ENCODE data around the gene IRX4.

The IRX4 gene

GRCh38 chr5:1913578-1913977, 30.9 kb upstream of the IRX4 start:
- DNase-seq (ENCODE audit: low read depth), result no peak

DNA sequence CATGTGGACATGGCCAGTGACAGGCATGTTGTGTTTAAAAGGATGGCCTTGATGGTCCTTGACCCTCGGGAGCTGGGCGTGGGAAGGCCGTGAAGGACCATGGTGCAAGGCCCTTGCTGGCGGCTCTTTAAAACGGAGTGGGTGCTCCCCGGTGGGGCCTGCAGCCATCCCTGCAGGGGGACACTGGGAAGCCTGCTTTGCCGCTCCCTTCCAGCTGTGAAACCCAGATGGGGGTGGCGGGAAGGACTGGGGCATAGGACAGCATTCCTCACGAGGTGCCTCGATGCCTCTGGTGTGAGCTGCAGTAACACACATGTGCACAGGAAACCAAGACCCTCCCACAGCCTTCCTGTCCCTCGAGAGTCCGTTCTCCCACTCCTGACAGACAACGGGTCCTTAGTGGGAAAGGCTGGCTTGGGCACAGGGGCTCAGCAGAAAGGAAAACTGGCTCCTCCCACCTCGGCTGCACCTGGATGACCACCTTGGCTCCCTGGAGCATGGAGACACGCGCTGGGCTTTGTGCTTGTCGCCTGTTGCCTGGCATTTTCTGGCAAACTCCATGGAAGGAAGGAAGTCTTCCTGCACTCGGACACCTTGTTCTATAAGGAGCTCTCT, 30.3 kb upstream of the IRX4 start:
- no peak for DNase-seq (ENCODE audit: low read depth)

GRCh38 chr5:1911773-1912235, 29.1 kb upstream of the IRX4 start:
- DNase-seq (ENCODE audit: low read depth), result no peak

GRCh38 chr5:1910861-1911772, 28.4 kb upstream of the IRX4 start:
- no peak for DNase-seq (ENCODE audit: low read depth)

DNA sequence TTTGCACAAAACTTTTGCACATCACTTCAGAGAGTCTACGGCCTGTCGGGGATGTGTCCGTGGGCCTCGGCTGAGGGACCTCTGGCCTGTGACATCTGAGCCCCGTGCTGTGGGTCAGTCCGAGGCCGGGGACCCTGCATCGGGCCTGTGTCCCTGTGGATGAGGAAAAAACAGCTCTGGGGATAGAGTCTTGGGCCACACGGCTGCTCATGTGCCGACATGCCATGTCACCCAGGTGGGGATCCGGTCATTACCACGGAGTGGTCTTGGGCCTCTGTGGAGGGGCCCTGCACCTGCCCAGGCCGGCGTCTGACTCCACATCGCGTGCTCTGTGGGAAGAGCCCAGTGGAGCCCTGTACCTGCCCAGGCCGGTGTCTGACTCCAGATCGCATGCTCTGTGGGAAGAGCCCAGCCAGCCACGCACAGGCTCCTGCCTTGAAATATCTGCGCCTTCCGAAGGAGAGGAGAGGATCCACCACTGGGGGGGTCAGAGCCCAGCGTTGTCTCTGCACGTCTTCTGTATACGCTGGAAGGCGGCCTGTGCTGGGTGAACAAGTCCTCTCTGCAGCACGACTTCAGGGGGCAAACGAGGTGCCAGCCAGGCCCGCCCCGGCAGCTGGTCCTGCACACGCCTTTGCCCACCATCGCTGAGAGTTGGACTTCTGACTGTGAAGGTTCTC, 27.5 kb upstream of the IRX4 start:
- DNase-seq (ENCODE audit: low read depth), result no peak

- DNase-seq (ENCODE audit: low read depth), result no peak
These were observed 26.7 kb upstream of the IRX4 start for GRCh38 chr5:1909346-1909985.

- DNase-seq (ENCODE audit: low read depth), result no peak
These were observed 26.2 kb upstream of the IRX4 start for GRCh38 chr5:1908931-1909330.

- no peak for DNase-seq (ENCODE audit: low read depth)
These were observed 24.9 kb upstream of the IRX4 start for GRCh38 chr5:1907616-1908015.

DNA sequence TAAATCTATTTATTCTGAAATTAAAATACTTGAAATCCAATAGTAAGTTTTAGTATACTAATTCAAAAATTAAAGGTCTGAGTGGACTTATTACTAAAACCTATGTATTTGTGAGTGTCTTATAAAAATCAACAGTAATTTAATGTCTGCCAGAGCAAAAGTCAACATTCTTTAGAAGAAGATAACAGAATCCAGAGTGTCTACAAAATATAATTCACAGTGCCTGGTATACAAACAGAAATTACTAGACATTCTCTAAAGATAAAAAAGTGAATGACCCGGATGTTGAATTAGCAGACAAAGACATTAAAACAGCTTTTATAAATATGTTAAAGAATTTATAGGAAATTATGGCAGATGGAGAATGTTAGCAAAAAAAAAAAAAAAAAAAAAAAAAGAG, 22.4 kb upstream of the IRX4 start:
- DNase-seq (ENCODE audit: low read depth), result no peak

DNA sequence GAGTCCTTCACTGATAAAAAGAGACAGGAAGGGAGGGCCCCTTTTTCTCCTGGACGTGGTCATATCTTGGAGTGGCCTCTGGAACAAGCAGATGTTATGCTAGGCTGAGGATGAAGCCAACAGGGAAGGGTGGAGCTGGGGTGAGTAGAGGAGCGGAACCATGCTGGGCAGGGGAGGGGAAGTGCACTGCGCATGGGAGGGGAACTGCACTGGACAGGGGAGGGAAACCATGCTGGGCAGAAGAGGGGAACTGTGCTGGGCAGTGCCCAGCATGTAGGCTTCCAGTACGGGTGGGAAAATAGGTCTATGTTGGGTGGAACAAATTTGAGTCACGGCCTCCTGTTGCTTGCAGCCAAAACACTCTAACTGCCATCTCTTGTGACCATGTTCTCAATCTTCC, 19.3 kb upstream of the IRX4 start:
- no peak for DNase-seq (ENCODE audit: low read depth)

- DNase-seq (ENCODE audit: low read depth), result no peak
These were observed 18.3 kb upstream of the IRX4 start for GRCh38 chr5:1901061-1901460.

DNA sequence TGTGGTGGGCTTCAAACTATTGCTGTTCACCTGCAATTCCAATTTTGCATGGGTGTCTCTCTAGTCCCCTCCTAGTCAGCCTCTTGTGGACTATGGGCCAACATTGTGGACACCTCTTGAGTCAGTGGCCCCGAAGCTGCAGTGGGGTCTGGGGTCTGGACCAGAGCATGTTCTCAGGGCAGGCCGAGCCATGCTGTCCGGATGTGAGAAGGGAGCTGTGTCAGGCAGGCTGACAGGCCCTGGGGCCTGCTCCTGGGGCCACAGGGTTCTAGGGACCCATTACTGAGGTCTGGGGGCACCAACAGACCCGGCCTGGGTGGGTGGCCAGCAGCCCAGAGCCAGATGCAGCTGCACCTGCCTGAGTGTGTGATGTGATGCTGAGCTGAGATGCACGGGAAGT, 16.5 kb upstream of the IRX4 start:
- DNase-seq (ENCODE audit: low read depth), result no peak

DNA sequence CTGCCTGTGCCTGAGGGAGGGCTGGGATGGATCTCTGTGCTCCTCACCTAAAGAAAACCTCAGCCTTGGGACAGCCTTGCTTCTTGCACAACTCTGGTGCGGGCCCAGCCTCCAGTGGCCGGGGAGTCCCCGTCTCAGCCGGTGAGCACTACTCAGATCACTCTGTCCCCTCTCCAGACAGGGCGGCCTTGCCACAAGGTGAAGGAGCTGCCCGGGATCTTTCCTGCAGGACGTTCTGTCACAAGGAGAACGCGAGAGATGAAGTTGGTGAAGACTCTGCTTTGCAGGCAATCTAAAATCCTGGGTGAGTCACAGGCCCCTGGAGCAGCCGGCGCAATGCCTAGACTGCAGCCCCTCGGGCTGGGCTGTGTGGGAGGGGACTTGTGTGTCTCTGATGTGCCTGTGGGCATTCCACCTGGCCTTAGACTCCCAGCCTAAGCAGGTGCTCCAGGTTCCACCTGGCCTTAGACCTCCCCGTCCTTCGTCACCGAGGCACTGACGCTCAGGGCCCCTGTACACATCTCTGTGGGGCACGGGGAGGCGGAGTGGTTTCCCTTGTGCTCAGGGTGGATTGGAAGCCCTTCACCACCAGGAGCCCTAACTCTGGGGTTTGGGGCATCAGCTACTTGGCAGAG, 15.2 kb upstream of the IRX4 start:
- DNase-seq (ENCODE audit: low read depth), result no peak

GRCh38 chr5:1897386-1897785, 14.7 kb upstream of the IRX4 start:
- DNase-seq (ENCODE audit: low read depth), result no peak

DNA sequence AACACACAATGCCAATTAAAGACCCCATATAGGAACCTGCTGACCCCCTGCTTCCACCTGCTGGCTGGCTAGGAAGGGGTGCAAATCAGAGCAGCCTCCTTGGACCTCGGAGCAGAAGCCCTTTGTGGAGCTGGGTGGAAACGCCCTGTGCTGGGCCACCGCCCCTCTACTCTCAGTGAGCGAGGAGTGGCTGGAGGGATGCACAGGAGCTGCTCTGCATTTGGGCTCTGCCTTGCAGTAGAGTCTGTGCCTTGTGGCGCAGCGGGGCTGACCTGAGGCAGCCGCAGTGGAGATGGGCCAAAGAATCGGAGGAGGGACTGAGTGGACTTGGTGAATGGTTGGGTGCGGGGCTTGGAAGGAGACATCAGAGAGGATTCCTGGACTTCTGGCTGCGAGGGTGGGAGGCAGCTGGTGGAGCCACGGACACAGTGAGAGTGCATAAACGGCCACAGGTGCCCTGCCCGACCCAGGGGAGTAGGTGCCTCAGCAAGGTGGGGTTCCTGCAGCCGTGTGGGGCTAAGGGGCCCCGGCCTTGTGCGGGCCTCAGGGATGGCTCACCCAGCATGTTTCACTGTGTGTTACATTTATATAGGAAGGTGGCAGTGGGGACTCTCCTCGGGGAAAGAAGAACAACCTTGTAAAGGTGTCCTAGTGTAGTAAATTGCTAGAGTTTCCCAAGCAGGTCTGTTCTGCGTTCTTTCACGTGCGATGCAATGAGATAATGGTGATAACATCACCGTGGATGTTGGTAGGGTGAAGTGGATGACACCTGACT, 14.1 kb upstream of the IRX4 start:
- no peak for DNase-seq (ENCODE audit: low read depth)

DNA sequence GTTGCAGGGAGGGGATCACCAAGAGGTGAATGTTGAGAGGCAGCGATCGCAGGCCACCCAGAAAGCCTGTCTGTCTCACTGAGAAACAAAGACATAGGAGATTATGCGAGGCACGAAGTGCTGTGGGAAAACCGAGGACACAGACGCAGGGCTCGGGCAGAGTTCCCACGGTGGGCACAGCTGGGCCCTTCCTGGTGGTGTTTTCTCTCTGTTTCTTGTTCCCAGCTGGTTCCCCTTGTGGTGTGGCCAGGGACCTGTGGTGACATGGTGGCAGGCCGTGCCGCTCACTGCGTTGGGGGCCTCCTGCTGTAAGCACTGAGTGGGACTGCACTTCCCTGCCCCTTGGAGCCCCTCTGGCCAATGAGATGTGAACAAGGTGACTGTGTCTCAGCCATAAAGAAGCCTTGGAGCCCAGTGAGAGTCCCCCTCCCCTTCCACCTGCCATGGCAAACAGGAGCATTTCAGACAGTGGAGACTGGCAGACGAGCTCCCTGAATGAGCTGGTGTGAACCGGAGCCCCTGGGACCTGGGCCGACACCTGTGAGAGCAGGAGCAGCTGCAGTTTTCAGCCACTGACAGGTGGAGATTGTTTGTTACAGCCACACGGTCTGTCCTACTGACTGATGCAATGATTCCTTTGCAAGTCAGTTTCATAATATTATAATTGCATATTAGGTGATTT, 13.2 kb upstream of the IRX4 start:
- no peak for DNase-seq (ENCODE audit: low read depth)

GRCh38 chr5:1894243-1894642, 11.5 kb upstream of the IRX4 start:
- no peak for DNase-seq (ENCODE audit: low read depth)

DNA sequence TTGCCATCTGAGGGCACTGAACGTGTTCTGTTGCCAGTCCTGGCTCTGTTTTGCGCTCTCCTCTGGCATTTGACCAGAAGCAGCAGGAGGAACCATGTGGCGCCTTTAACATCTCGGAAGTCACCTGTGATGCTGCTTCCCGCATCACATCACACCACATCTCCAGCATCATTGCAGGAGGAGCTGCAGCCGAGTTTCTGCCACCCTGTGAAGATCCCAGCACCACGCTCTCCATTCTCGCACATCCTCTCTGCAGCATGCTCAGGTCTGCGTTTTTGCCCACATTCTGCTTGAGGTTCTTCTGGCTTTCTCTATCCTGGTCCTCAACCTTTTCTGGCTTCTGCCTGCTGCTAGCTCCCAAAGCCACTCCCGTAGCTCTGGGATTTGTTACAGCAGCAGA, 11.0 kb upstream of the IRX4 start:
- DNase-seq (ENCODE audit: low read depth), result no peak

GRCh38 chr5:1892685-1893445, 10.1 kb upstream of the IRX4 start:
- no peak for DNase-seq (ENCODE audit: low read depth)

- no peak for DNase-seq (ENCODE audit: low read depth)
These were observed 9.5 kb upstream of the IRX4 start for GRCh38 chr5:1892211-1892610.
